Activated T-cell treated with anti-CD3 and anti-CD28 coated beads for 4 hours (primary cell): Measurements from ENCODE around the gene CREB3L4.
"Not testable (repeated sequence)": the region's sequence is repeated elsewhere in the genome, so short reads cannot be mapped to it uniquely, and the experiment has no call there.

ENCODE experiments used
- DNase-seq: peaks from one replicate; pipeline ENCODE4 v3.0.0-alpha.2; 2020

The CREB3L4 gene

GRCh38 chr1:153987621-153988020 lies 19.9 kb downstream of the CREB3L4 start:
- DNase-seq, result no peak

- peak; percentile 79 for DNase-seq
Measured at GRCh38 chr1:153990468-153991150, 22.9 kb downstream of the CREB3L4 start, which contains the start of gene RPS27. Gene RPS27 (plus strand): TSS chr1:153990762. CDS start chr1:153990797, 35 bp downstream.

- no peak for DNase-seq
Measured at GRCh38 chr1:153991151-153991630, 23.5 kb downstream of the CREB3L4 start.

GRCh38 chr1:153991806-153992205 lies 24.1 kb downstream of the CREB3L4 start:
- no peak for DNase-seq

GRCh38 chr1:153995202-153995601 lies 27.5 kb downstream of the CREB3L4 start:
- no peak for DNase-seq

GRCh38 chr1:153995640-153996039 lies 27.9 kb downstream of the CREB3L4 start:
- no peak for DNase-seq

- not testable (repeated sequence) for DNase-seq
Measured at GRCh38 chr1:153996882-153997281, 29.2 kb downstream of the CREB3L4 start.

GRCh38 chr1:154000420-154000819 lies 32.7 kb downstream of the CREB3L4 start:
- DNase-seq, result no peak

- no peak for DNase-seq
Measured at GRCh38 chr1:154006136-154006535, 38.4 kb downstream of the CREB3L4 start.

- no peak for DNase-seq
Measured at GRCh38 chr1:154012129-154012528, 44.4 kb downstream of the CREB3L4 start.

- DNase-seq, result not testable (repeated sequence)
Measured at GRCh38 chr1:154012543-154012942, 44.8 kb downstream of the CREB3L4 start.

GRCh38 chr1:154014154-154014907 lies 46.6 kb downstream of the CREB3L4 start:
- no peak for DNase-seq

- no peak for DNase-seq
Measured at GRCh38 chr1:154019269-154019668, 51.6 kb downstream of the CREB3L4 start.

GRCh38 chr1:154019940-154020339 lies 52.2 kb downstream of the CREB3L4 start:
- no peak for DNase-seq
